Measurements from ENCODE around the gene SGPL1. TPM values are rescaled to one million over a fixed set of nuclear protein-coding genes. Genes with fewer than 3 reads are reported as not detected.

The SGPL1 gene
- total and polyA plus RNA-seq, 10 of the 15 experiments (the other 5 are each of a cell fraction or from before 2014, with no cell fraction given), result 4.9 to 20.7 (median 10.6) TPM

GRCh38 chr10:70785190-70785589 lies 30.6 kb upstream of the SGPL1 start, which contains the start of gene TBATA (continued):
- TF ChIP-seq ZBTB11 (CRISPR knock-in tag; IDR thresholded peaks at IDR 0.05), result no peak
- TF ChIP-seq ELK1 (IDR thresholded peaks at IDR 0.05; ENCODE audit: low read depth, low read length), result no peak

GRCh38 chr10:70786799-70787415 lies 28.8 kb upstream of the SGPL1 start:
- Histone ChIP-seq H3K4me2 (ENCODE audit: control insufficient read depth, insufficient read depth) (no peak overlapping the region), H3K36me3 (ENCODE audit: control insufficient read depth in 2 of 2, insufficient read depth in 2 of 2, low read length in 1 of 2) (no peaks in the 10 kb centered on the region), H3K4me3 (no peak overlapping the region), H3K79me2 (ENCODE audit: control insufficient read depth, insufficient read depth, low read length) (no peaks in the 10 kb centered on the region), H2AFZ (ENCODE audit: control insufficient read depth, low read depth, low read length) (no peak overlapping the region), H3K4me1 (ENCODE audit: control insufficient read depth, insufficient read depth, low read length) (no peaks in the 10 kb centered on the region), H3K27ac (ENCODE audit: control insufficient read depth, insufficient read depth) (no peak overlapping the region), H3K27me3 (replicated peaks in 1 of 2; ENCODE audit: control insufficient read depth in 2 of 2, insufficient read depth in 2 of 2, low read length in 1 of 2) (no peaks in the 10 kb centered on the region; a peak in 1 of 4 replicates), H3K9ac (ENCODE audit: control insufficient read depth, insufficient read depth, low read length) (no peak overlapping the region), H3K9me3 (replicated peaks; ENCODE audit: control insufficient read depth, insufficient read depth, low read length) (no peaks in the 10 kb centered on the region), H4K20me1 (ENCODE audit: control insufficient read depth, insufficient read depth) (no peaks in the 10 kb centered on the region)
- ATAC-seq, result no peak
- intact Hi-C loops (cut with micrococcal nuclease; ENCODE audit: unreplicated experiment) (no loop called here), in situ Hi-C loops (cut with MboI) (no loop called here)
- ChIA-PET CTCF (no interaction called here), SMC1A (ENCODE audit: uncharacterized antibody, unreplicated experiment) (no interaction called here), RAD21 (ENCODE audit: unreplicated experiment) (no interaction called here), POLR2A (interaction anchor here (0.6 kb wide), 1 partner anchor 427 kb away, joined by 3 read pairs; no protein-coding TSS in a partner anchor)
- BruUV-seq (replicated peaks), result no TSS peak
- 2% methylated on average over 5 of the region's 5 CpGs for WGBS (ENCODE audit: insufficient coverage, insufficient replicate concordance, low lambda C conversion rate, missing lambda C conversion rate)
- no peak for FAIRE-seq
- no peak for DNase-seq (ENCODE audit: low read depth, low spot score)
- TF ChIP-seq SUPT20H (IDR thresholded peaks at IDR 0.05; ENCODE audit: borderline replicate concordance, control insufficient read depth, low read depth, low read length) (no peak), RCOR1 (conservative IDR thresholded peaks at IDR 0.05; ENCODE audit: low read depth, low read length) (no peak), ZNF24 (IDR thresholded peaks at IDR 0.05) (no peak), ZBTB40 (IDR thresholded peaks at IDR 0.05; ENCODE audit: borderline replicate concordance) (no peak), BRCA1 (IDR thresholded peaks at IDR 0.05; ENCODE audit: low read depth, low read length) (no peak), EP300 (IDR thresholded peaks at IDR 0.05; ENCODE audit: borderline replicate concordance in 1 of 2, control insufficient read depth in 1 of 2, low read depth in 2 of 2, low read length in 2 of 2) (no peak), SIN3A (IDR thresholded peaks at IDR 0.05; ENCODE audit: low read depth, low read length) (no peak), NFYB (IDR thresholded peaks at IDR 0.05; ENCODE audit: insufficient read depth, low read depth, low read length) (no peak), GABPA (IDR thresholded peaks at IDR 0.05; ENCODE audit: low read depth) (no peak)

Measured in GM12878 (cell line).